GM12873 (cell line): Measurements from ENCODE around the gene MARCHF9.

ENCODE experiments used
- TF ChIP-seq, protein P1 (sequence below): IDR thresholded peaks from 2 replicates; pipeline ENCODE4 v1.5.1; 2012; ENCODE audit warnings: low read depth, mild to moderate bottlenecking, moderate library complexity, low read length, control low read depth; ENCODE audit not compliant: insufficient read depth; ENCODE audit errors: missing control alignments

MARCHF9 gene

DNA sequence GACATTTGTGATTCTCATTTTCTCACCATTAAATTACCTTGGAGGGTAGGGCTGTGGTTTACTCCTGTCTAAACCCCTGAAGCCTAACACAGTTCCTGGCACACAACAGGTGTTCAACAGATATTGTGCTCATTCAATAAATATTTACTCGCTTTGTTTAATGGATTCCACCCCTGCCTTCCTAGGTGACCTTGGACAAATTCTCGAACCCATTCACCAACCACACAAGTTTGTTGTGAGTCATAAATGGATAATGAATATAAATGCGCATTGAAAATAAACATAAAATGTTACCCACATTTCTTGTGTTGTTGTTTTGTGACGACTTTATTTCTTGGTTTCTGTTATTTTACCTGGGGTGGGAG lies 27.3 kb downstream of the MARCHF9 start:
- TF ChIP-seq, protein P1, sequence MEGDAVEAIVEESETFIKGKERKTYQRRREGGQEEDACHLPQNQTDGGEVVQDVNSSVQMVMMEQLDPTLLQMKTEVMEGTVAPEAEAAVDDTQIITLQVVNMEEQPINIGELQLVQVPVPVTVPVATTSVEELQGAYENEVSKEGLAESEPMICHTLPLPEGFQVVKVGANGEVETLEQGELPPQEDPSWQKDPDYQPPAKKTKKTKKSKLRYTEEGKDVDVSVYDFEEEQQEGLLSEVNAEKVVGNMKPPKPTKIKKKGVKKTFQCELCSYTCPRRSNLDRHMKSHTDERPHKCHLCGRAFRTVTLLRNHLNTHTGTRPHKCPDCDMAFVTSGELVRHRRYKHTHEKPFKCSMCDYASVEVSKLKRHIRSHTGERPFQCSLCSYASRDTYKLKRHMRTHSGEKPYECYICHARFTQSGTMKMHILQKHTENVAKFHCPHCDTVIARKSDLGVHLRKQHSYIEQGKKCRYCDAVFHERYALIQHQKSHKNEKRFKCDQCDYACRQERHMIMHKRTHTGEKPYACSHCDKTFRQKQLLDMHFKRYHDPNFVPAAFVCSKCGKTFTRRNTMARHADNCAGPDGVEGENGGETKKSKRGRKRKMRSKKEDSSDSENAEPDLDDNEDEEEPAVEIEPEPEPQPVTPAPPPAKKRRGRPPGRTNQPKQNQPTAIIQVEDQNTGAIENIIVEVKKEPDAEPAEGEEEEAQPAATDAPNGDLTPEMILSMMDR = no peak

DNA sequence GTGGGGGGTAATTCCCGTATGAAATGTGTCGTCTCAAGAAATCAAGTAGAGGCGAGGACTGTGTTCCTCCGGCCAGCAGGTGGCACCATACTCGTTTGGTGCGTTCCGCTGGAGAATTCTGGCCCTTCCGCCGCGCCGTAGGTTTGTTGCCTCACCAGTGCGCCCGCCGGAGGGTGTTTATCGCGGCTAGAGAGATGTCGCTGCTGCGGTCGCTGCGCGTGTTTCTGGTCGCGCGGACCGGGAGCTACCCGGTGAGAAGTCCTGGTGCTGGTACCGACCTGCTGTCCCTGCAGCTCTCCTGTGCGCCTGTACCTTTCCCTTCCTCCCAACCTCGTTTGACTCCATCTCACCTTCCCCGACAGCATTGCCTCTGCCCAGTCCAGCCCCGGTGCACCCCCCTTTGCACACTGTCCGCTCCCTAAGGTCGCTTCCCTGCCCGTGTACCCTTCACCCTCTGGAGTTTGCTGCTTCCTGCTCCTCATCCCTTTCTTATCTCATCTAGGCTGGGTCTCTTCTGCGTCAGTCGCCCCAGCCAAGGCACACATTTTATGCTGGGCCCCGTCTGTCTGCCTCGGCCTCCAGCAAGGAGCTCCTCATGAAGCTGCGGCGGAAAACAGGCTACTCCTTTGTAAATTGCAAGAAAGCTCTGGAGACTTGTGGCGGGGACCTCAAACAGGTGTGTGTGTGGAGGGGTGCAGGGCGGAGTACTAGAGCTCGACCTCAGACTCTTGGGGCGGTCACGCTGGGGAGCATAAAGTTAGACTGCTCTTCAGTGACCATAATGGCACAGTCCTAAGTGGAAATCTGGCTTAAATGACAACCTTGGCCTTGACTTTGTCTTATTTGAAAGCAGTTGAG lies 27.9 kb downstream of the MARCHF9 start, which contains the start of gene TSFM:
TSS of gene TSFM (plus strand) at position 180 of the 858 bp plus-strand sequence. CDS start at position 195, 15 bp downstream.
- TF ChIP-seq, protein P1 = peak; percentile 94

DNA sequence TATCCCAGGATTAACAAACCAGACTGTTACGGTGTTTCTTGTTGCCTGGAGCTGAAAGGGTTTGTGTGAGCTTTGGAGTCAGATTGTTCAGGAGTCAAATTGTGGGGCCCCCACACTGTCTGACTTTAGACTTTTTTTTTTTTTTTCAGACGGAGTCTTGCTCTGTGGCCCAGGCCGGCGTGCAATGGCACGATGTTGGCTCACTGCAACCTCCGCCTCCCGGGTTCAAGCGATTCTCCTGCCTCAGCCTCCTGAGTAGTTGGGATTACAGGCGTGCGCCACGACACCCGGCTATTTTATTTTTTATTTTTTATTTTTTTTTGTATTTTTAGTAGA lies 28.5 kb downstream of the MARCHF9 start:
- TF ChIP-seq, protein P1 = no peak

DNA sequence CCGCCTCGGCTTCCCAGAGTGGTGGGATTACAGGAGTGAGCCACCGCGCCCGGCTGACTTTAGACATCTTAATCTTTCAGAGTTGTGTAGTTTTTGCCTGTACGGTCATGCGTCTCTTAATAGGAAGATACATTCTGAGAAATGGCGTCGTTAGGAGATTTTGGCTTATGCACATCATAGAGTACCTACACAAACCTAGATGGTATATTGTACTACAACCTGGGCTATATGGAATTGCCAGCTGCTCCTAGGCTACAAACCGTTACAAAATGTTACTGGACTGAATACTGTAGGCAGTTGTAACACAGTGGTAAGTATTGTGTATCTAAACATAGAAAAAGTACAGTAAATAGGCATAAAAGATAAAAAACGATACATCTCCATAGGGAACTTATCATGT lies 29.0 kb downstream of the MARCHF9 start:
- TF ChIP-seq, protein P1 = no peak

DNA sequence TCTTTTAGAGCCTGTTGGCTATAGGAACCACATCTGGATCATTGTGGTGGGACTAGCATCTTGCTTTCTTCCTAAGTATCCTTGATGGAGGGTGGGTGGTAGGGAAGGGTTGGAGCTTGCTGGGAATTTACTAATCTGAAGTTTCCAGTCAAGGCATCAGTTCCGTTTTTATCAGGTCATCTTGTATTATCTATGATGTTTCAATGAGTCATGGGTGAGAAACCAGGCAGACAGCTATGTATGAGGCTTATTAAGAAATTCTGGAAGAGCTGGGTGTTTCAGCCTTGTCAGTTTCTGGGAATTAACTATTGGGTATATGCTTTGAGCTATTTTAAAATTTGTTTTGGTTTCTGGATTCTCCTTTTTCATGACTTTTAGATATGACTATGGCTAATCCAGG lies 39.0 kb downstream of the MARCHF9 start:
- TF ChIP-seq, protein P1 = no peak

DNA sequence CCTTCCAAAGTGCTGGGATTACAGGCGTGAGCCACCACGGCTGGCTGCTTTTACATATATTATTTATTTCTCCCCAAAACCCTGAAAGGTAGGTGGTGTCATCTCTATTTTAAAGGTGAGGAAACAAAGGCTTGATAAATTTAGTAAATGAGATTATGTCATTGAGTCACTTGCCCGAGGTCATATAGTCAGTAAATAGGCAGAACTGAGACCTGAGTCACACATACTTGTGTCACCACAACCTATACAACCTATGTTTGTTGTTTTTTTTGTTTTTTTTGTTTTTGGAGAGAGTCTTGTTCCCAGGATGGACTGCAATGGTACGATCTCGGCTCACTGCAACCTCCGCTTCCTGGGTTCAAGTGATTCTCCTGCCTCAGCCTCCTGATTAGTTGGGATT lies 40.5 kb downstream of the MARCHF9 start:
- TF ChIP-seq, protein P1 = no peak

DNA sequence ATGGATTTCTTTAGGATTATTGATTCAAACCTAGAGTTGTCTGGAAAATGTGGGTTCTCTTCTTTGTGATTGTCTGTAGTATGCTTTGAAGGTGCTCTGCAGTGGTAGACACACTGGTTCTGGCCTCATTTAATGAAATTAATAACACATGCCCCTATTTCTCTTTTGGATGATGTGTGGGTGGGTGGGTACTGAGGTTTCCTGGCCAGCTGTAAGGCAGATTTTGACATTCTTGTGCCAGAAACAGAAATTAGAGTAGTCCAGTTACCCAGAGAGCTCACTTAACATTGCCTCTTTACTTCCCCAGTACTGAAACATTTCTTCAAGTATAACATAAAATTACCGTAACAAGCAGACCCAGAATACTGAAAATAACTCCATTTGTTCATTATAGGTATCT lies 42.1 kb downstream of the MARCHF9 start:
- TF ChIP-seq, protein P1 = no peak
